ENCODE measurements around the gene STEAP1B.
"Not testable (repeated sequence)": the region's sequence is repeated elsewhere in the genome, so short reads cannot be mapped to it uniquely, and the experiment has no call there.

The STEAP1B gene

DNA sequence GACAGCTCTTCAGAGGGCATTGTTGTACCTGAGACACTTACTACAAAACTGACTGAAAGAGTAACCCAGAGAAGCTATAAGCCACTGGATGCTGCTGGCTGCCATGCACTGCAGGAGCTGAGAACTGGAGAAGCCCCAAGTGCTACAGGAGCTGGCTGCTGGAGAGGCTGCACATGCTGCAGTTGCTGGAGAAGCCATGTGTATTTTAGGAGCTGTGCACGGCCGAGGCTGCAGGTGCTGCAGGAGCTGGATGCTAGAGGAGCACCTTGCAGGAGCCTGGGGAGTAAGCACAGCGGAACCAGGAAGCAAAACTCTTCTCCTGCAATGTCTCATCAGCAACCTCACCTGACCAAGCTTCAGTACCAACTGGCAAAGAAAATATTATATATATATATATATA lies 45.5 kb downstream of the STEAP1B start:
- DNase-seq (ENCODE audit: low read depth, low spot score) = no peak

DNA sequence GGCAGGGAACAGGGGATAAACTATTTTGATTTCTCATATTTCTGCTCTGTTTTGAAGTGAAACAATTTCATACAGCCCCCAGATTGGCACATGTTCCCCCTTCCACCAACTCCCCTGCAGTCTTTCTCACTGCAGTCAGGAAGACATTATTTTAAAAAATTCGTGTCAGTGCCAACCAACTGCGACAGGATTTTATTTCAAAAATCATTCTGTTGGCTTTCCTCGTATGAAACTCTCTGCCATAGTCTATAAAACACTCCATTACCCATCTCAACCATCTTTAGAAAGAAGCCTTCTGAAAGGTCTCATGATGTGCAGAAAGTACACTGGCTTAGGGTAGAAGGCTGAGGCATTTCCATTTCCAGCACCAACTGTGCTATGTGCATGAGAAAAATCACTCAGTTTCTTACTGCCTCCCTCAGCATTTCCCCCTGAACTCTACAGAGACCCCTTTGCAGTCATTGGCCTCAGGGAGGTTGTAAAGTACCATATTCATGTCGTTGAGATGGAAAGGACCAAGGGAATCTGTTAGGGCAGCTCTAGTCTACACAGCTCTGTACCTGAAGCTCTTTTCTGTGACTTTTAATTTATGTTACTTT lies 46.9 kb downstream of the STEAP1B start:
- DNase-seq (ENCODE audit: low read depth, low spot score) = no peak

DNA sequence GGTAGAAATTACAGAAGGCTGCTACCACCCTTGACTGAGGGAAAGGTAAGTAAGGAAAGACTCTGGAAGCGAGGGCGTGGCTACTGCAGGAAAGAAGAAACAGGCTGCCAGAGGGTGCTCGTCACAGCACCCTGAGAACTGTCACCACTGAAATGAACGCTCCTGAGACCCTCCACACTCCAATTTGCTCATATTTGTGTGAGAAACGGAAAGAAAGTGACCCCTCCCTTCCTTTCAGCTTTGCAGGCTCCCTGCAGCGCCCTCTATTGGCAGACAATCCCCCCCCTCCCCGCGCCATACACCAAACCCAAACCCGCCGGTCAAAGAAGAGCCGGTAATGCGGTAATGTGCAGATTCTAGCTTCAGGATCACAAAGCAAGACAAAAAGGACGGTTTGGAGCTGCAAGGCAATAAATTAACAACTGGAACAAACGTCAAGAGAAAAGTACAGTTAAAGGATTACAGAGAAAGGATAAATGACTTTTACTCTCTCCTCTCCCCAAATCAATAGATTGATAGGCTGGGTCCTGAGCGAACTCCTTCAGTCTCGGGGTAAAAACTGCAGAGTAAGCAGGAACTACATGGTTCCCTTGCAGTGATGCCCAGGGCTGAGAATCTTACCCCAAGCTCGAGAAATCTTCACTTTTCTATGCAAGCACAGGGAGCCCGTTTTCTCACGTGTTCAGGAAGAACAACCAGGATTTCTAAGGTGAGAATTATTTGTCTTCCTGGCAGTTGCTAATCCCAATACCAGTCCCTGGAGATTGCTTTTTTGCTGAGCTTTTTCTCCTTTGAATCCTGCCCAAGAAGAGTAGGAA lies 47.6 kb downstream of the STEAP1B start:
- peak; percentile 48 for DNase-seq (ENCODE audit: low read depth, low spot score)

DNA sequence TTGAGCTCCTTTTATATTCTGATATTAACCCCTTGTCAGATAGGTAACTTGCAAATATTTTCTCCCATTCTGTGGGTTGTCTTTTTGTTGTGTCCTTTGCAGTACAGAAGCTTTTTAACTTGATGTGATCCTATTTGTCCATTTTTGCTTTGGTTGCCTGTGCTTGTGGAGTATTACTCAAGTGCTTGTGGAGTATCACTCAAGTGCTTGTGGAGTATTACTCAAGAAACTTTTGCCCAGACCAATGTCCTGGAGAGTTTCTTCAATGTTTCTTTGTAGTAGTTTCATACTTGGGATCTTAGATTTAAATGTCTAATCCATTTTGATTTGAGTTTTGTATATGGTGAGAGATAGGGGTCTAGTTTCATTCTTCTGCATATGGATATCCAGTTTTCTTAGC lies 50.0 kb downstream of the STEAP1B start:
- not testable (repeated sequence) for DNase-seq (ENCODE audit: low read depth, low spot score)

DNA sequence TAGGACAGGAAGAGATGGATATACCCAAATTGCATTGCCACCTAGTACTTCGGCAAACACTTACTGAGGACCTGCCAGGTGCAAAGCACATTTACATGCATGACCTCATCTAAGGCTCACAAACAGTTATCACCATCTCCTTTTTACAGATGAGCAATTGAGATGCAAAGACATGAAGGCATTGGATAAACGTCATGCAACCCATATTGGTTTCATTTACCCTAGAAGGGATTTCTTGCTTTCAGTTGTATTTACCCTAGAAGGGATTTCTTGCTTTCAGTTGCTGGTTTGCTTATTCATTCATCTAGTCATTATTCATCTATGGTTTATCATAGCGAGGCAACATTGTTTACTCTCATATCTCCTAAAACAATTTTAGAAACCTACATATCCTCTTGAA lies 52.2 kb downstream of the STEAP1B start:
- no peak for DNase-seq (ENCODE audit: low read depth, low spot score)

DNA sequence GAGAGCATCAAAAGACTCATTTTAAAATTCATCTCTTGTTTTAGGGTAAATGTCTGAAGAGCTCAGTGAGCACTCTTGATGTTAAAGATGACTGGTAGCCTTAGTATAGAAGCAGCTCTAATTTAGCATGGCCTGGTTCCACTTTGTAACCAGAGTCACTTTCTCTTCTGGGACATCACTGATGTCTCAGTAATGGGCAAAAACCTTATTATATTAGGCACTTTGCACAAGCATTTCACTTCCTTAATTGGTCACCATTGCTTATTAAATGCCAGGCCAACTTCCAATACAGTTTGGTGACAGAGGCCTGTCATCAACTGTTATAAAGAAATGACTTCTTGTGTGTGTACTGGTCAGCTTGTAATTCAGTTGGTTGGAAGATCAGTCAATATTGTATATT lies 53.0 kb downstream of the STEAP1B start:
- DNase-seq (ENCODE audit: low read depth, low spot score) = no peak

DNA sequence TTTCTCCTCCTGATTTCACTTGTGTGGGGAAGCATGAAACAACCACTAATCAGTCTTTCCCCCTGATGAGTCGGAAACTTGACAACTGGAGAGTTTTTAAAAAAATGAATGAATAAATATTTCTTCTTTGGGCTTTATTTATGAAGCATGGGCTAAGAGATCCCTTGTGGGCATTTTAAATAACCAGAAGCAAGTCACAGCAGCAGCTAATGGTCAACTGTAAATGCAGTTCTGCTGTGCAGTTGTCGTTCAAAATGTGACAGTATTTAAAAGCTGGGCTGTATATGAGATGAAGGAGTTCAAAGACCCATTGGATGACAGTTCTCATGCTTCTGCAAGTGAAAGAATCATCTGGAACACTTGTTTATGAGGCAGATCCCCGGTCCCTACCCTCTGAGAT lies 54.1 kb downstream of the STEAP1B start:
- no peak for DNase-seq (ENCODE audit: low read depth, low spot score)

DNA sequence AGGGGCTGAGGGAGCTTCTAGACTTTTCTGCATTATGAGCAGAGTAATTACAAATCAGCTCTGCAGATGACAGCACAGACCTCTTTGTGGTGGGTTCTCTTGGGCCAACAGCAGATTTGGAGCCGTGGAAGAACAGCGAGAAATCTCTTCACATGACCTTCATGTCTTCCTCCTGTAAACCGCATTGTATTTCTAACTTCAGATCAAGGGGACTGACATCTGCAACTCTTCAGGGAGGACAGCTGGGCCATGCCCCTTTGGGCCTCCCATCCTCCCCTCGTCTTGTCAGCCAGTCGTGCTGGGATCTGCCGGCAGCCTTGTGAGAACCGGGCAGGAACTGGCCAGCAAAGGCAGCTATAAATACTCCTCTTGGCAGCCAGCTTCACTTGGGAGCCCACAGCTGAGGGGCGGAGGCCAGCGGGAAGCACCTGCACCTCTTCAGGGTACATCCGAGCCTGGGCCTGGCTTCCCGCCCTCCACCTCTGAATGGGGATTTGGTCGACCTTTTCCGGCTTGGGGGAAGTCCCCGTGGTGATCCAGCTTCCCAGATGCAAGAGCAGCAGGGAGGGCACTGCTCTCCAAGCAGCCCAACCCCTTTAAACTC lies 54.7 kb downstream of the STEAP1B start:
- no peak for DNase-seq (ENCODE audit: low read depth, low spot score)

DNA sequence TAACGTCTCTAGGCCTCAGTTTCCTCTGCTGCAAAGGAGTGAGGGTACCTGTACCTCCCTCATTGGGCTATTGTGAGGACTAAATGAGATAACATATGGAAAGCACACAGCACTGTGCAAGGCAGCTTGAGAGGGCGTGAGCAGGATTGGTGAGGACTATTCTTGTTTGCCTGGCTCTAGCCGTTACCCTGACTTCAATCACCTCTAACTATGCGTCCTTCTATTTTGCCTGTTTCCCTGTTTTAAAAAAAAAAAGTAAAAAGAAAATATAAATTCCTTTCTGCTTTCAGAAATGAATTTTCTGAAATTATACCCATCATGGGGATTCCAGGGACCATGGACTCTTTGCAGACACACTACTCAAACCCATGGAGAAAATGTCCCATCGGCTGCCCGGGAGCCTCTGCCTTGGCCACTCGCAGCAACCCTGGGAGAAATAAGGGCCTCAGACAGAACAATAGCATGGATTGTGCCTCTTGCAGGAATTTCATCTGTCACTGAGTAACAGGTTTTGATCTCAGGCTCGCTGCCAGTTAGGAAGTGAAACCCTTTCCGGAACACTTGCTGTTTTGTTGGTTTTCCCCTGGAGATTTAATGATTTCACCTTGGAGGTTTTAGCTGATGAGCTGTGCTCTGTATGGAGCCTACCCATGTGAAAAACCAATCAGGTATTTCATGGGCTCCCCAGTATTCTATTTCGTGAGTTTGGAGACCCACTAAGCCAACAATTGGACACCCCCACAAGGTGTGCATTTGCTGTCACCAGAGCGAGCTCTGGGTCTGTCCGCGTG lies 55.6 kb downstream of the STEAP1B start:
- no peak for DNase-seq (ENCODE audit: low read depth, low spot score)

DNA sequence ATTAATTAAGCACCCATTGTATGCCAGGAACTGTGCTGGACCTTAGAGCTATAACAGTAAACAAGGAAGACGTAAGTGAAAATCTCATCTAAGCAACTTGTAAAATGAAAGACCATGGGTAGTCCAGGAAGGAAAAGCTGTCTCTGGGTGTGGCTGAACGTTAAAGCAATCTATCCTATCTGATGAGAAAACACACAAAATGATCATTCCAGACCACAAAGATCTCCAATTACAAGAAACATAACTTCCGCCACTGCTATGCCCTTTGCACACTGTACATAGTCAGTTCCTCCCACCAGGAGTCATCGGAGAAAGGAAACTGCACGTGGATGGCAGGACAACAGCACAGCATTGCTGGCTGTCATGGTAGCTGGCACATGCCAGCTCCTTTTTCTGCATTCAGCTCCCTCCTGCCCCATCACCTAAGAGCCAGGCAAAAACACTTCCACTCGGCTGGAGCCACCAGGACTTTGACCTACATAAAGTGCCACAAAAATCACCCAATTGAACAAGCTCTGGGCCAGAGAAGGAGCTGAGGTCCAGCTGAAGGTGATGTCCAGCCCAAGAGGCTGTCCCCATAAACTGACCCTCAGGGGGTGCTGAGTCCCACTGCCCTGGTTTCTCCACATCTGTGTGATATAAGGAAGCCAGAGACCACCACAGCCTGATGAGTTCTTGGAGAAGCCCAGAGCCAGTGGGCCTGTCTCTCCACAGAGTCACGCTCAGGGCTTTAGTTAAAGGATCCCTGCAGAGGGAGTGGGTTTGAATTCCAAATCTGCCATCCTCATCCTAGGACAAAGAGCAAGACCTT lies 56.4 kb downstream of the STEAP1B start:
- DNase-seq (ENCODE audit: low read depth, low spot score) = no peak

DNA sequence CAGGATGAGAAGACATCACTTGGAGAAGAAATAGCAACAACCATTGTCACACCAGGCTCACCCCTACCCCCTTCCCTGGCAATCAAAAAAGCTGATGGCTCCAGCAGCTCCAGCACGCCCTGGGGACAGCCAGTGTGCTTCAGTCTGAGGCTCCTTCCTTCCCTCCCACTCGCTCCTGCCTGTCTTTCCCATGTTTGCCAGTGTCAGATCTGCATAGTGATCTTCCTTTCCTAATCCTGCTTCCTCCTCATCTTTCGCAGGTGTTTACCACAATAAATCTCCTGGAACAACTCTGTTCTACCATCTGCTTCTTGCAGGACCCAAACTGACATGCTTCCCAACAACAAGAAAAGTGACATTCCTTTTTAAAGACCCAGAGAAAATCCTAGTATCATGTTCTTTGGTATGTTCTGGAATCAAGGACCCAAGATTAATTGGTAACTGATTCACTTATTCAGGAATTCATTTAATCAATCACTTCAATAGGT lies 57.1 kb downstream of the STEAP1B start:
- DNase-seq (ENCODE audit: low read depth, low spot score) = no peak

DNA sequence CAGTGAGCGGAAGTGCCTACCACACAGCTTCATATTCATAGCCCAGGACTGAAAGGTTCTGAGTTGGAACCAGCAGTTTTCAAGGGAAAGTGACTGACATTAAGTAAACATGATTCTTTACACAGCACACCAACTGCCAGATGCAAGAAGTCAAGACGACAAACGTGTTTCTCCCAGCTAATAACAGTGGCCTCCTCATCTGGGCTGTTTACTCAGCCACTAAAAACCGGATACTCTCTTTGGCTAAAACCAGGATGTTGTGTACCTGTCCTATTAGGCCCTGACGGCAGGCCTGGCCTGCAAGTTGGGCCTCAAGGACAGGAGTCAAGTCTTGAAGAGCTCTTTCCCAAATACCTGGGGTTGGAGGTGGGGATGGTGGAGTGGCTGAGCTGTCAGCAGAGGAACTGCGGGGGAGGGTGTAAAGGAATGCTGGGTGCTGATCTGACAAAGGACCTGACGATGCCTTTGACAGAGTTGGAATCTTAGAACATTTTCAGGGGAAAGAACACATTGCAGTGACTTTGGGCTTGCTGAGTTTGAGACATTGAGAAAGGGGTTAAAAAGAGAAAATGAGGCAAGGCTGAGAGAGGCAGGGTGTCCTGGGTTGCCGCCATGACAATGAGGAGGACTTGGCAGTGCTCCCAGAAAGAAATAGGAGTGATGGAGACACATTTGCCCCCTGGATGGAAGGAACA lies 57.7 kb downstream of the STEAP1B start:
- no peak for DNase-seq (ENCODE audit: low read depth, low spot score)

DNA sequence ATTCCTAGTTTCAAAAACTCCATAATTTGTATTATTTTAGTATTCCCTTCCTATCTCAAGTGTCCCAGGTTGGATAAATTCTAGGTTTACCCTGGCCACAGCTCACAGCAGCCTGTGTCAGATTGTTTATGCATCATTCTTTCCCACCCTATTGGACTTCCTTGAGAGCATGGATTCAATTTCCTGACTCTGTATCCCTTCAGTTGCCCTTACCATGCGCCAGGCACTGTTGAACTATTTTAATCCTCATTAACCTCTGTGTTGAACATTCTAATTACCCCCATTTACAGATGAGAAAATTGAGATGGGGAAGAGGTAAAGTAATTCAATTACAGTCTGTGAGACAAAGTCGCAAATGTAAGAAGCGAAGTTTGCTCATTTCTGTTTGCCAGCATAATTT lies 58.8 kb downstream of the STEAP1B start:
- DNase-seq (ENCODE audit: low read depth, low spot score) = no peak

DNA sequence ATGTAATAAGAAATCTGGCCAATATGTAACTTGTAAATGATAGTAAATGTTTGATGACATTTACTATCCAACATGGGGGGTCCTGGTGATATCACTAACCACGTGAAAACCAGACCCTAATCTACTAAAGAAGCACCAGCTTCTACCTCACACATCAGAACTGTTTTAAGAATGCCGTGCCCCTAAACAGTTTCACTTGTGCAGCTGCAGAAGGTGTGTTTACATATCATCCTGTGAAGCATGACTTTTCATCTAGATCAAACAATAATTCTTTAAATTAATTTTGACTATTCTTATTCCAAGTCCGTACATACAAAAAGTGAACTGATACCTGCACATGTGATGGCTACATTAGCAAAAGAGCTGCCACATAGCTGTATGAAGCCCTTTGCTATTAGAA lies 61.0 kb downstream of the STEAP1B start:
- DNase-seq (ENCODE audit: low read depth, low spot score) = no peak

DNA sequence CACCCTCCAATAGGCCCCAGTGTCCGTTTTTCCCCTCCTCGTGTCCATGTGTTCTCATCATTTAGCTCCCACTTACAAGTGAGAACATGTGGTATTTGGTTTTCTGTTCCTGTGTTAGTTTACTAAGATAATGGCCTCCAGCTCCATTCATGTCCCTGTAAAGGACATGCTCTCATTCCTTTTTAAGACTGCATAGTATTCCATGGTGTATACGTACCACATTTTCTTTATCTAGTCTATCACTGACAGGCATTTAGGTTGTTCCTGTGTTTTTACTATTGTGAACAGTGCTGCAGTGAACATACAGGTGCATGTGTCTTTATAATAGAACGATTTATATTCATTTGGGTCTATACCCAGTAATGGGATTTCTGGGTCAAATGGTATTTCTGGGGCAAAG lies 63.4 kb downstream of the STEAP1B start:
- not testable (repeated sequence) for DNase-seq (ENCODE audit: low read depth, low spot score)

DNA sequence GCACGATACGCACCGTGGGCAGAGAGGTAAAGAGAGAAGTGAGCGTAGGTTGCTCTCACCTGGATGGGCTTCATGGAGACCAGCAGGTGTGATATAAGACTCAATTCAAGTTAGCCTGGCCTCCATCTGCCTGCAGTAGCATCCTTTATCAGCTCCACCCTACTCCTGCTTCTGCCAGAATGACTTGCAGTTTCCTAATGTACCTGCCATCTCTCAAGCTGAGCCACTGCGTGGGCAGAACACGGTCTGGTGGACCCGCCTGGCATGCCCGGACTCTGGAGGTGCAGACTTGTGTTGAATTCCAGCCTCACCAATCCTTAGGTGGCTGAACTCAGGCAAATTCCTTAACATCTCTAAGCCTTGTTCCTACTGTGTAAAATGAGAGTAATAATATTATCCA lies 64.3 kb downstream of the STEAP1B start:
- no peak for DNase-seq (ENCODE audit: low read depth, low spot score)

DNA sequence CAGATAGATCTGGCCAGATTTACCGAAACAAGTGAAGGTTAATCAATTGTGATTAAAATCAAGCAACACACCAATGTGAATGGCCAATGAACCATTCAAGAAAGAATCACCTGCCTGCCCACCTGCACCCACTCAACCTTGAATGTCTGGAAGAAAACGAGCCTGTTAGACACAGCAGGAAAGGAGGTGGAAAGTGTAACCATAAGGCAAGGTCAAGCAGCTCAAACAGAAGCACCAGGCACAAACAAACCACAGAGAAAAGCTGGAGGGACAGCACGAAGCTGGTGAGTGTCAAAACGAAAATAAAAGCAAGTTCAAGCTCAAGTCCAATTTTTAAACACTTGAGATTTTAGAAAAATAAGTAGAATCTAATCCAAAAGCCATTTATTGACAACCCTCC lies 64.9 kb downstream of the STEAP1B start:
- no peak for DNase-seq (ENCODE audit: low read depth, low spot score)

DNA sequence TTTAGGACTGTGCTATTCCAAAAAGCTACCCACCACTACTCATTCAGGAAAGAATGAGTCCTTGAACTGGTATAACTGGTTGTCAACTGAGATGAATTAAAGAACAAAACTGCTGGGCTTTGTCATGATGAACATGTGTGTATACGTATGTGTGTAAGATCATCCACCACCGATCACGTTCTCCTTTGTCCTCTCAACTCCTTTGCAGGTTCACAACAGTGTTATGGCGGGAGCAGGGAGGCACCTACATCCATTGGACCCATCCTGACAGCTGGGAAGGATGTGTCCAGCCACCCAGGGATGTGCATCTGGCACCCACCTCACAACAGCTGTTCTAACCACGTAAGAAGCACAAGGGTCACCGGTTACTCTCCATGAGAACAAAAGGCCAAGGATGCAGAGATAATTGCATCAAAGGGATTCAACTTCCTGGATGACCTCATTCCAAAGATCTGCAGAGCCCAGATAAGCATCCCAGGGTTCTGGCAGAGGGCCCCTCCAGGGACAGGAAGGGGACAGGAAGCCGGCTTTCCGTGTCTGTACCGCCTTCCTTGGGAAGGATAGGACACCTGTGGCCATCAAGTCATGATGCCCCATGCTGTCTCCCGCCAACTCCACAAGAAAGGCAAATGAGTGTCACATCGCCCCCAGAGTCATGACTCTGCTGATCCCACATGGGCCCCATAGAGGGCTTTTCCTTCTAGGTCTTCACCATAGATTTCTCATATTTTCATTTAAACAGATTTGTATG lies 66.1 kb downstream of the STEAP1B start:
- peak; percentile 80 for DNase-seq (ENCODE audit: low read depth, low spot score)

DNA sequence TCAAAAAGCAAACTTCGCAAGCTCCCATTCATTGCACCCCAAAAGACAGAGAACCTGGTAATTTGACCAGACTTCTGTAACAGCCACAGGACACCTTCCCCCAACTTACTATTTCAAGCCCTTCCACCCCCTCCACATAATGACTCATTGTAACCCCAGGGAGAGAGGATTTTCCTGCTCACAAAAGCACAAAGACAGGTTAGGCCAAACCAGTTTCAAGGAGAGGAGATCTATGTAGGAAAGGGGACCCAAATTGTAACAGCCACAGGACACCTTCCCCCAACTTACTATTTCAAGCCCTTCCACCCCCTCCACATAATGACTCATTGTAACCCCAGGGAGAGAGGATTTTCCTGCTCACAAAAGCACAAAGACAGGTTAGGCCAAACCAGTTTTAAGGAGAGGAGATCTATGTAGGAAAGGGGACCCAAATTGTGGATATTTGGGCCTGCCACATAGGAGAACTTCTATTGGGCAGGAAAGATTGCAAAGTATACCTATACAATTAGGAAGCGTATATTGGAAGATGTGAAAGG lies 66.8 kb downstream of the STEAP1B start:
- DNase-seq (ENCODE audit: low read depth, low spot score) = not testable (repeated sequence)

All from iPS DF 19.7 (cell line).